ENCODE results near the gene CA9. TPM values are rescaled to one million over a fixed set of nuclear protein-coding genes. Genes with fewer than 3 reads are reported as not detected.

CA9 gene
- total and polyA plus RNA-seq, 2 experiments from 2014 or later: 1.1 TPM; not detected in 1

GRCh38 chr9:35700942-35701341 lies 27.2 kb downstream of the CA9 start (continued):
- TF ChIP-seq REST (IDR thresholded peaks at IDR 0.05; ENCODE audit: unreplicated experiment): no peak
- no peak for TF ChIP-seq CREB1 (CRISPR knock-in tag; IDR thresholded peaks at IDR 0.05; ENCODE audit: low read depth)
- TF ChIP-seq NANOG (IDR thresholded peaks at IDR 0.05; ENCODE audit: borderline replicate concordance): no peak
- TF ChIP-seq ZNF331 (CRISPR knock-in tag; IDR thresholded peaks at IDR 0.05; ENCODE audit: low read depth): no peak
- no peak for TF ChIP-seq ZNF114 (CRISPR knock-in tag; IDR thresholded peaks at IDR 0.05)

GRCh38 chr9:35702696-35703095 lies 29.0 kb downstream of the CA9 start:
- DNase-seq (ENCODE audit: low spot score) (no peak), ATAC-seq (no peak)
- Mint-ChIP-seq H3K9me3 (no peaks in the 10 kb centered on the region), H3K27ac (no peak overlapping the region), H3K27me3 (ENCODE audit: insufficient read depth, low read depth, poor library complexity) (peaks cover 6% of the 10 kb centered on the region), H3K36me3 (ENCODE audit: low read depth) (peaks cover 23% of the 10 kb centered on the region), H3K4me3 (no peak overlapping the region), H3K4me1 (no peaks in the 10 kb centered on the region)
- H3F3A ChIP-seq (replicated peaks; ENCODE audit: low read depth): no peaks in the 10 kb centered on the region
- H3K9me2 ChIP-seq (ENCODE audit: insufficient read depth): no peaks in the 10 kb centered on the region
- H3K4me3 ChIP-seq: no peak overlapping the region
- no peaks in the 10 kb centered on the region for H4K20me1 ChIP-seq (replicated peaks; ENCODE audit: insufficient read depth)
- H3K4me2 ChIP-seq: no peak overlapping the region
- H3K79me2 ChIP-seq (replicated peaks; ENCODE audit: insufficient read depth): no peaks in the 10 kb centered on the region
- H3K4me1 ChIP-seq (ENCODE audit: insufficient read depth): no peaks in the 10 kb centered on the region
- peaks cover 38% of the 10 kb centered on the region; the same call in 1 of the 2 replicates for H3K36me3 ChIP-seq (ENCODE audit: insufficient read depth)
- H3K27me3 ChIP-seq (ENCODE audit: insufficient read depth): no peaks in the 10 kb centered on the region
- H3K27ac ChIP-seq (ENCODE audit: low read depth): no peak overlapping the region
- H2AFZ ChIP-seq: no peak overlapping the region
- TF ChIP-seq JUNB (IDR thresholded peaks at IDR 0.05; ENCODE audit: unreplicated experiment): no peak
- TF ChIP-seq NANOG (IDR thresholded peaks at IDR 0.05; ENCODE audit: borderline replicate concordance): no peak
- TF ChIP-seq ZNF331 (CRISPR knock-in tag; IDR thresholded peaks at IDR 0.05; ENCODE audit: low read depth): no peak
- TF ChIP-seq ZNF462 (CRISPR knock-in tag; IDR thresholded peaks at IDR 0.05): no peak
- no peak for TF ChIP-seq POLR2AphosphoS5 (IDR thresholded peaks at IDR 0.05; ENCODE audit: low read depth)
- TF ChIP-seq ETS1 (IDR thresholded peaks at IDR 0.05): no peak
- TF ChIP-seq ZNF114 (CRISPR knock-in tag; IDR thresholded peaks at IDR 0.05): no peak
- TF ChIP-seq CTCF (conservative IDR thresholded peaks at IDR 0.05; ENCODE audit: low read depth in 2 of 2): no peak
- TF ChIP-seq EZH2 (IDR thresholded peaks at IDR 0.05; ENCODE audit: low read depth, unreplicated experiment): no peak
